PC-9 (cell line): Measurements from ENCODE around the gene PAM. TPM values are rescaled to one million over a fixed set of nuclear protein-coding genes. Genes with fewer than 3 reads are reported as not detected.

Experiments
- BruUV-seq: library from RNA; stranded (reverse); fragments of 400-500 nt; replicated peaks from 2 replicates; lab custom pipeline; 2021; lab: Mats Ljungman, UMichigan
- CTCF ChIA-PET: fragments of 300-600 bp; sonication (Branson Sonifier 250); formaldehyde crosslinking; loops from one replicate; lab custom pipeline; 2022; ENCODE audit warnings: antibody characterized with exemption; lab: Charles Lee
- POLR2A ChIA-PET: fragments of 300-600 bp; sonication (Branson Sonifier 250); formaldehyde crosslinking; loops from one replicate; lab custom pipeline; 2022; ENCODE audit warnings: antibody characterized with exemption; ENCODE audit not compliant: unreplicated experiment; lab: Charles Lee
- DNase-seq, 2 experiments: peaks; one replicate each; pipeline versions ENCODE4 v3.0.0 to v3.0.0-alpha.2; 2015 to 2022; ENCODE audit warnings: mixed read lengths in 1 of 2
- H2AFZ ChIP-seq: fragments of 200-600 bp; sonication (generic); 2 replicates; pipeline ENCODE4 v1.8.1; 2017; ENCODE audit warnings: antibody characterized with exemption
- H3F3A ChIP-seq: fragments of 200-600 bp; sonication (generic); 2 replicates; pipeline ENCODE4 v1.8.1; 2017; ENCODE audit warnings: antibody characterized with exemption, mild to moderate bottlenecking, low read depth; ENCODE audit not compliant: insufficient read depth
- H3K27ac ChIP-seq: fragments of 200-600 bp; sonication (generic); 2 replicates; pipeline ENCODE4 v1.6.1; 2016; ENCODE audit warnings: mixed run types
- H3K27me3 ChIP-seq: fragments of 200-600 bp; sonication (generic); 2 replicates; pipeline ENCODE4 v1.6.1; 2016; ENCODE audit warnings: low read depth, mixed run types; ENCODE audit not compliant: insufficient read depth
- H3K36me3 ChIP-seq: fragments of 200-600 bp; sonication (generic); 2 replicates; pipeline ENCODE4 v1.6.1; 2016; ENCODE audit warnings: low read depth, mixed run types
- H3K4me1 ChIP-seq: fragments of 200-600 bp; sonication (generic); replicated peaks from 2 replicates; pipeline ENCODE4 v1.6.1; 2016; ENCODE audit warnings: mixed run types; ENCODE audit not compliant: insufficient read depth
- H3K4me2 ChIP-seq: fragments of 200-600 bp; sonication (generic); 2 replicates; pipeline ENCODE4 v1.6.1; 2017; ENCODE audit warnings: mixed run types
- H3K4me3 ChIP-seq: fragments of 200-600 bp; sonication (generic); 2 replicates; pipeline ENCODE4 v1.6.1; 2016; ENCODE audit warnings: mixed run types
- H3K79me2 ChIP-seq: fragments of 200-600 bp; sonication (generic); 2 replicates; pipeline ENCODE4 v1.6.1; 2017; ENCODE audit warnings: low read depth, mixed run types
- H3K9me2 ChIP-seq: fragments of 200-600 bp; sonication (generic); 2 replicates; pipeline ENCODE4 v1.8.1; 2017; ENCODE audit warnings: mild to moderate bottlenecking; ENCODE audit not compliant: insufficient read depth
- H3K9me3 ChIP-seq: fragments of 200-600 bp; sonication (generic); 2 replicates; pipeline ENCODE4 v1.8.1; 2016; ENCODE audit warnings: low read depth; ENCODE audit not compliant: insufficient read depth
- H4K20me1 ChIP-seq: fragments of 200-600 bp; sonication (generic); 2 replicates; pipeline ENCODE4 v1.8.1; 2017; ENCODE audit not compliant: insufficient read depth
- EZH2 ChIP-seq: fragments of 200-600 bp; sonication (generic); IDR thresholded peaks from 2 replicates; pipeline ENCODE4 v1.8.0; 2017; ENCODE audit warnings: antibody characterized with exemption, low read depth
- intact Hi-C: fragments of 100-400 bp; cut with micrococcal nuclease; formaldehyde crosslinking; loops from one replicate; pipeline ENCODE4 v1.10.0; 2022; ENCODE audit not compliant: unreplicated experiment
- total RNA-seq: library from RNA; stranded (reverse); gene quantifications from 2 replicates; pipeline ENCODE4 v1.2.3, GENCODE V29; 2021
- TF ChIP-seq, protein P1 (sequence below): fragments of 200-600 bp; sonication (generic); conservative IDR thresholded peaks from 2 replicates; pipeline ENCODE4 v1.6.1; 2017; ENCODE audit warnings: mixed run types, antibody characterized with exemption, mild to moderate bottlenecking, moderate library complexity

PAM gene
- total RNA-seq, 1 experiment from 2014 or later, result 88.4 TPM

DNA sequence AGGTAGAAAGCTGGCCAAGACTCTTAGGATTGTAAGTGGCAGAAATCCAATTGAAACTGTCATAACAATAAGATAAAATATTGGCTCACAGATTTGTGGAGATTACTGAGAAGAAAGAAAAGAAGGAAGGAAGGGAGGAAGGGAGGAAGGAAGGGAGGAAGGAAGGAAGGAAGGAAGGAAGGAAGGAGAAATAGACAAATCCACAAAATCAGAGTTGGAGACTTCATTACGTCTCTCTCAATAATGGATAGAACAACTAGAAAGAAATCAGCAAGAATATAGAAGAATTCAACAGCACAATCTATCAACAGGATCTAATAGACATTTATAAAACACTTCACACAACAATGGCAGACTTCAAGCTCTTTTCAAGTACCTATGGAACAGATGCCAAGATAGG, 17.9 kb upstream of the PAM start:
- CTCF ChIA-PET, result no interaction called here
- POLR2A ChIA-PET, result no interaction called here
- BruUV-seq, result no TSS peak

DNA sequence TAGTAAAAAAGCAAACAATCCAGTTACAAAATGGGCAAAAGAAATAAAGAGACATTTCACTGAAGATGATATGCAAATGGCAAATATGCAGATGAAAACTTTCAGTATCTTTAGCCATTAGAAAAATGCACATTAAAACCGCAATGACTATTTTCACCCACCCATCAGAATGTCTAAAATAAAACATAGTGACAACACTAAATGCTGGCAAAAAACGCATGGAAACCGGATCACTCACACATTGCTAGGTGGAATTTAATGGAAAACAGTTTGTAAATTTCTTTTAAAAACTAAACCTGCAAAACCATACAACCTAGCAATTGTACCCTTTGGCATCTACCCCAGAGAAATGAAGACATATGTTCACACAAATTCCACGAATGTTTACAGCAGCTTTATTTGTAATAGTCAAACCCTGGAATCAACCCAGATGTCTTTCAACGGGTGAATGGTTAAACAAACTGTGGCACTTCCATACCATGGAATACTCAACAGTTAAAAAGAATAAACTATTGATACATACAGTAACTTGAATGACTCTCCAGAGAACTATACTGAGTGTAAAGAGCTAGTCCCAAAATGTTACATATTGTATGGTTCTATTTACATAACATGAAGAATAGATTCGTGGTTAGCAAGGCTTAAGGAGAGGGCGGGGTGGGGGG, 17.2 kb upstream of the PAM start:
- intact Hi-C loops, result no loop called here
- no TSS peak for BruUV-seq
- H3K4me2 ChIP-seq, result no peak overlapping the region

More for the DNA sequence above, 17.9 kb upstream of the PAM start:
- Histone ChIP-seq H3K27me3 (no peaks in the 10 kb centered on the region), H3K27ac (no peak overlapping the region), H3K9me2 (no peaks in the 10 kb centered on the region; the same call in 1 of the 2 replicates), H3K36me3 (no peaks in the 10 kb centered on the region), H3F3A (no peaks in the 10 kb centered on the region), H3K9me3 (no peaks in the 10 kb centered on the region), H3K4me1 (no peaks in the 10 kb centered on the region), H3K79me2 (no peaks in the 10 kb centered on the region), H3K4me2 (no peak overlapping the region), H4K20me1 (no peaks in the 10 kb centered on the region), H2AFZ (no peak overlapping the region), H3K4me3 (no peak overlapping the region)
- TF ChIP-seq, protein P1, sequence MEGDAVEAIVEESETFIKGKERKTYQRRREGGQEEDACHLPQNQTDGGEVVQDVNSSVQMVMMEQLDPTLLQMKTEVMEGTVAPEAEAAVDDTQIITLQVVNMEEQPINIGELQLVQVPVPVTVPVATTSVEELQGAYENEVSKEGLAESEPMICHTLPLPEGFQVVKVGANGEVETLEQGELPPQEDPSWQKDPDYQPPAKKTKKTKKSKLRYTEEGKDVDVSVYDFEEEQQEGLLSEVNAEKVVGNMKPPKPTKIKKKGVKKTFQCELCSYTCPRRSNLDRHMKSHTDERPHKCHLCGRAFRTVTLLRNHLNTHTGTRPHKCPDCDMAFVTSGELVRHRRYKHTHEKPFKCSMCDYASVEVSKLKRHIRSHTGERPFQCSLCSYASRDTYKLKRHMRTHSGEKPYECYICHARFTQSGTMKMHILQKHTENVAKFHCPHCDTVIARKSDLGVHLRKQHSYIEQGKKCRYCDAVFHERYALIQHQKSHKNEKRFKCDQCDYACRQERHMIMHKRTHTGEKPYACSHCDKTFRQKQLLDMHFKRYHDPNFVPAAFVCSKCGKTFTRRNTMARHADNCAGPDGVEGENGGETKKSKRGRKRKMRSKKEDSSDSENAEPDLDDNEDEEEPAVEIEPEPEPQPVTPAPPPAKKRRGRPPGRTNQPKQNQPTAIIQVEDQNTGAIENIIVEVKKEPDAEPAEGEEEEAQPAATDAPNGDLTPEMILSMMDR, result no peak
- TF ChIP-seq EZH2, result no peak
- intact Hi-C loops, result no loop called here
- DNase-seq, result no peak

DNA sequence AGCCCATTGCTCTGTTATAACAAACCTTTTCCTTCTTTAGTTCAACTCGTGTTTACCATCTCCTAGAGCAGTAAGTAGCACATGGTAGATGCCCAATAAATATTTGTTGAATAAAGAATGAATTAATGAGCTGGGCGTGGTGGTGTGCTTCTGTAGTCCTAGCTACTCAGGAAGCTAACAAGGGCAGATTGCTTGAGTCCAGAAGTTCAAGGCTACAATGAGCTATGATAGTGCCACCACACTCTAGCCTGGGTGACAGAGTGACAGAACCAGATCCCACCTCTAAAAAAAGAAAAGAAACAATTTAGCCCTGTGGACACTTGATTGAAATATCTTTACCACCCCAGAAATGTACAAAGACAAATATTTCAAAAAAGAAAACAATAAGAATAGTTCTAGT, 14.6 kb upstream of the PAM start:
- Histone ChIP-seq H3K36me3 (no peaks in the 10 kb centered on the region), H3K4me3 (no peak overlapping the region), H3K27me3 (no peaks in the 10 kb centered on the region), H3K79me2 (no peaks in the 10 kb centered on the region), H3K9me2 (no peaks in the 10 kb centered on the region; the same call in 1 of the 2 replicates), H3F3A (no peaks in the 10 kb centered on the region), H2AFZ (no peak overlapping the region), H3K9me3 (no peaks in the 10 kb centered on the region), H3K4me2 (no peak overlapping the region), H3K4me1 (no peaks in the 10 kb centered on the region), H4K20me1 (no peaks in the 10 kb centered on the region), H3K27ac (no peak overlapping the region)
- TF ChIP-seq, protein P1, result no peak
- no peak for TF ChIP-seq EZH2
- intact Hi-C loops, result no loop called here
- BruUV-seq, result no TSS peak
- no peak for DNase-seq
- POLR2A ChIA-PET, result no interaction called here
- CTCF ChIA-PET, result no interaction called here

More for the DNA sequence above, 17.2 kb upstream of the PAM start:
- H3F3A ChIP-seq, result no peaks in the 10 kb centered on the region
- H3K9me3 ChIP-seq, result no peaks in the 10 kb centered on the region
- DNase-seq, result no peak
- no peaks in the 10 kb centered on the region; the same call in 1 of the 2 replicates for H3K9me2 ChIP-seq
- POLR2A ChIA-PET, result no interaction called here
- no peak for TF ChIP-seq EZH2
- TF ChIP-seq, protein P1, result no peak
- H3K79me2 ChIP-seq, result no peaks in the 10 kb centered on the region
- H3K36me3 ChIP-seq, result no peaks in the 10 kb centered on the region
- no peak overlapping the region for H2AFZ ChIP-seq
- no peak overlapping the region for H3K4me3 ChIP-seq
- H4K20me1 ChIP-seq, result no peaks in the 10 kb centered on the region
- no peak overlapping the region for H3K27ac ChIP-seq
- CTCF ChIA-PET, result no interaction called here
- no peaks in the 10 kb centered on the region for H3K27me3 ChIP-seq
- no peaks in the 10 kb centered on the region for H3K4me1 ChIP-seq
